ENCODE measurements around the gene ARPP19.

DNA sequence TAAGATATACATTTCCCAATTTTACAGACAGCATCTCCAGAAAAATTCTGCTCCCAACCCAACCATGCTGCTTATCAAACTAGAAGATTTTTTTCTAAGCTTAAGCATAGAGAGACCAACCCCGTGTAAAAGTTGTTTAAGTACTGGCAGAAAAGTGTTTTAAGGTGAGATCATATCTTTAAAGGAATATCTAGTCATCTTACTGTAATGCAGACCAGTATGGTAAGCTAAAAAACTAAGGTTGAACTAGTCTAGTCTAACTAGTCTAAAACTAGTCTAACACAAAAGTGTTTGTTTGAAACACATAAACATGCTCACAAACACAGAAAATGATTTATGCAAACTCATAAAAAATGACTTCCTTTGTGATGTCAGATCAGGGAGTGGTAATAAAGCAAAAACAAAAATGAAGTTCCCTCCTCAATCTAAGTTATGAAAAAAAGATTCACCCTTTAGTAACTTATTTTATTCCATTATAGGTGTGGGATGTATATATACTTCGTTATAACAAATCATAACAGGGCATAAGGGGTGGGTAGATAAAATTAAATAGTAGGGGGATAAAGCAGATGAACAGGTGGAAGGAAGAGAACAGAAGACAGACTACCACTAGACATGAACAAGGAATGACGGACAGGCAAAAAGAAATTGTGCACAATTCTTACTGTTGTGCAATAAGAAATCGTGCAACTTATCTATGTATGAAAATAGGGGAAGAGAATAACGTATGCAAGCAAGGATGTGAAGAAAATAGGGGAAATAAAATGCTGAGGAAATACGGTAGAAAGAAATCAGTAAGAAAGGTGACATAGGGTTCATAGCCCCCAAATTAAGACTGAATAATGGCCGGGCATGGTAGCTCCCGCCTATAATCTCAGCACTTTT lies 50.1 kb downstream of the ARPP19 start:
- TF ChIP-seq KDM1A (IDR thresholded peaks at IDR 0.05; ENCODE audit: borderline replicate concordance) (no peak), EP300 (IDR thresholded peaks at IDR 0.05; ENCODE audit: borderline replicate concordance in 1 of 2, control insufficient read depth in 1 of 2, low read depth in 2 of 2, low read length in 2 of 2) (no peak), TCF7 (IDR thresholded peaks at IDR 0.05; ENCODE audit: borderline replicate concordance) (no peak)

Measured in GM12878 (cell line).